ENCODE measurements around the gene OCA2.

DNA sequence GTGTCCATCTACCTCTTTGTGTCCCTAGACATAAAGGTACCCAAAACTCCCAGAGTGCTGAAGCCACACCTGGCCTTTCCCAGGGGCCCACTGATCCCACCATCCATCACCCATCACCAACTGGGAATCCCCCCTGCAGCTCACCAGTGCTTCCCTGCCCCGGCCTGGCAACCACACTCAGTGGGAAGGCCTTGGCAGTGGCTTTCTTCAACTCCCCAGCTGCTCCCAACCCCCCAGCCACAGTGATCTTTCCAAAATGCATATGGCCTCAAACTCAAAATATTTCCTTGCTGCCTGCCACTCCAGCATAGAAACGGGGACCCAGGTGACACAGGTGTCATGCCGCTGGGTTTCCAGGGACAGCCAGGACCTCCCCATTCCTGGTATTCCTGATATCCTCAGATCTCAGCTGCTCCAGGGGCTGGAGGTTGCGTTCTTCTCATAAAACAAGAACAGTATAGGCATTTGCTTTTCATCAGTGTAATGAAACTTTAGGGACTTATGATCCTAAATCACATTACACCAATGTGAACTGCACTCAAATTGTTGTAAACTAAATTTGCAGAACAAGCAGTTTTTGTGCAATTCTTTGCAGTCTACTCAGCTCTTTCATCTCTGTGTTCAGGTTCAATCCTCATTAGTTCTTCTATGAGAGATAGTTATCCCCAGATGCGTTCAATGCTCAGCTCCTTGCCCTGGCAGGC lies 1.3 kb downstream of the OCA2 start:
- TF ChIP-seq SIN3A (IDR thresholded peaks at IDR 0.05; ENCODE audit: borderline replicate concordance, insufficient read depth, low read length) (no peak), POLR2AphosphoS5 (IDR thresholded peaks at IDR 0.05; ENCODE audit: low read depth, low read length) (no peak)

Data from PFSK-1 (cell line).